Mucosa of rectum (tissue), 2 donors: ENCODE data around the gene HOXD8.

Source experiments
- H3K27ac ChIP-seq, 2 donors: one replicate each; pipeline ENCODE4 v1.7.0; 2013; ENCODE audit warnings: inconsistent platforms in 2 of 2, low read depth in 2 of 2, low read length in 2 of 2
- H3K27me3 ChIP-seq, 2 donors: one replicate each; pipeline ENCODE4 v1.7.0; 2013; ENCODE audit warnings: low read length in 2 of 2; ENCODE audit not compliant: control insufficient read depth in 2 of 2, insufficient read depth in 2 of 2
- H3K36me3 ChIP-seq, 2 donors: one replicate each; pipeline ENCODE4 v1.7.0; 2013; ENCODE audit warnings: low read length in 2 of 2; ENCODE audit not compliant: control insufficient read depth in 2 of 2, insufficient read depth in 2 of 2
- H3K4me1 ChIP-seq, 2 donors: one replicate each; pipeline ENCODE4 v1.7.0; 2013; ENCODE audit warnings: low read length in 2 of 2, mild to moderate bottlenecking in 1 of 2; ENCODE audit not compliant: control insufficient read depth in 2 of 2, insufficient read depth in 2 of 2
- H3K4me3 ChIP-seq, 2 donors: one replicate each; pipeline ENCODE4 v1.7.0; 2013; ENCODE audit warnings: low read length in 2 of 2
- H3K9ac ChIP-seq, 2 donors: one replicate each; pipeline ENCODE4 v1.7.0; 2013; ENCODE audit warnings: low read length in 2 of 2, low read depth in 1 of 2, mild to moderate bottlenecking in 1 of 2
- H3K9me3 ChIP-seq, 2 donors: one replicate each; pipeline ENCODE4 v1.7.0; 2013; ENCODE audit warnings: low read length in 2 of 2; ENCODE audit not compliant: control insufficient read depth in 2 of 2
- donor health status: healthy.
- donor health status: Normal muscosa, but diverticular disease.

Gene HOXD8

DNA sequence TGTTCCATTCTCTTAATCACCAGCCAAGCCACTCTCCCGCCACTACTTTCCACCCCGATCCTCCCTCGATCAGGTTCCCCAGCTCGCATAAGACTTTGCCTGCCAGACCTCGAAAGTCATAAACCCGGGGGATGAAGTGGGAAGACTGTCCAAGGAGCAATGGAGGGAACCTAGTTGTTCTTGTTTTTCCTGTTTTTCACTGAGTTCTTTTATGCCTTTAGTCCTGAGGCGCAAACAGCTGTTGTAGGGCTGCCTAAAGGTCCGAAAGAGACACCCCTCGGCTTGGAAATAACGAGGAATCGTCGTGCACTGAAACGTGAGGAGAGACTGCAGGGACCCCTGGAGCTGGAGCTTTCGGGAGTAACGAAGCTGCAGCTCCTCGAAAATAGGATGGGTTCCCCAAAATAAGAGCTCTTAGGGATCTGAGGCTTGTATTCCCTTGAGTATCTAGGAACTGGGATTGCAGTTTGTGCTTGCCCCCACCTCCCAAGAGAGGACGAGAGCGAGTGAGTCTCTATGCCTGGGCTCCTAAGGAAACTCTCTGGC is 31.6 kb upstream of the HOXD8 start:
- peaks cover 79 to 87% of the 10 kb centered on the region in 2 donors for H3K27me3 ChIP-seq
- H3K27ac ChIP-seq: no peak overlapping the region
- H3K9ac ChIP-seq: no peak overlapping the region
- H3K36me3 ChIP-seq: no peaks in the 10 kb centered on the region
- H3K9me3 ChIP-seq: no peaks in the 10 kb centered on the region
- peaks cover 6 to 21% of the 10 kb centered on the region in 2 donors for H3K4me1 ChIP-seq
- peak overlapping the region; percentile 62 to 71 for H3K4me3 ChIP-seq

DNA sequence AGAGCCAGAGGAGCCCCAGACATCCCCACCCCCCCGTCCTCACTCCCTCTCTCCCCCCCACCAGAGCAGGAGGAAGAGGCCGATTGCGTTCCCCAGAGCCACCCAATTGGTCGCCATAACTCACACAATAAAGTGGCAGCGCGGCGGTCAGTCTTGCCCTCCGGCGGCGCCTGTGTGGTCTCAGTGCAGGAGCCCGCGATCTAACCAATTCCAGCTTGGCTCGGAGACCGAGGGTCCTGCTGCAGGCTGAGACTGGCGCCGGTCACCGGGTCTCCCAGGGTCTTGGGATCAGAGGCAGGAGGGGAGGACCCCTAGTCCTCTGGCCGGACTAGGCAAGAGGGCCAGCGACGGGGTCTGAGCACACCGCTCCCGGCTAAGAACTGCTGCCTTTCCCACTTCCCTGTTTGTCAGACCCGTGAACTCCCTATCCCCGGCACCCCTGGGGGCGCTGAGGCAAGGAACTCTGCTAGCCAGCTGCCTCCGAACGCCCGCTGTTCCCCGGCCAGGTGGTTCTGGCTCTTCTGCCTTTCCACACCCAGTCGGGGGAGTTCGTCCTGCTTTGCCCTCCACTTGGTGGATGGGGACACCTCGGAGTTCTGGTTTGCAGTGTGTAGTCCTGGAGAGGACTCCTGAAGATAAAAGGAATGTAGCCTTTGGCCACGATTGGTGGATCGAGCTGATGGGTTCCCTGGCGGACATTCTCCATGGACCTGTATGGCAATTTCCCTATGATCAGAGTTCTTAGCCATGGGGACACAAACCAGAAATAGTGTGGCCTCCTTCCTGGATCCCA is 30.9 kb upstream of the HOXD8 start:
- Histone ChIP-seq H3K4me1 (peaks cover 2 to 16% of the 10 kb centered on the region in 2 donors), H3K27me3 (peaks cover 81 to 86% of the 10 kb centered on the region in 2 donors), H3K9me3 (no peaks in the 10 kb centered on the region), H3K36me3 (no peaks in the 10 kb centered on the region), H3K27ac (no peak overlapping the region), H3K9ac (no peak overlapping the region), H3K4me3 (no peak overlapping the region)

DNA sequence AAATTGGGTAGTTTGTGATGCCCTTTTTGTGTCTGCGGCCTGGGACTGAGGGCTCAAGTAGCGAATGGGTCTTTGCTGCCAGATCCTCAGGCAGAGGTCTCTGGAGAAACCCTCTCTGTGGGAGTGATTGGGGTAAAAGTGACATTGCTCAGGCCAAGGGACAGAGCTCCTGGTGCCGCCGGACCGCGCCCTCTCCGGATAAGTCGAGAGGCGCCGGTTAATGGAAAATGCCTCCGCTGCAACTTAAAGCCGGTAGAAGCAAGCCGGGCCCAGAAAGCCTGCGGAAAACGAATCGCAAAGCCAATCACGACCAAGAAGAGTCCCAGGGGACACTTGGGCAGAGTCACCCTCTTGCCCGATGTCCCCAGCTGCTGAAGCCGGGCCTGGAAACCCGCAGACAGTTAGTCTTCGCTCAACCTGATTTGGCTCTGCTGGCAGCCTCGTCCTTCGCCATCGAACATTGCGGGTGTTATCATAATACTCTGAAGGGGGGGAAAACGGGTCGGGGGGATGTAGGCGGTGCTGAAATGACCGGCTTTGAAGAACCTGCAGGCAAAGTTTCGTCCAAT is 30.3 kb upstream of the HOXD8 start:
- H3K9ac ChIP-seq: no peak overlapping the region
- no peak overlapping the region for H3K4me3 ChIP-seq
- H3K9me3 ChIP-seq: no peaks in the 10 kb centered on the region
- peaks cover 0 to 16% of the 10 kb centered on the region in 2 donors for H3K4me1 ChIP-seq
- H3K36me3 ChIP-seq: no peaks in the 10 kb centered on the region
- H3K27me3 ChIP-seq: peaks cover 81 to 85% of the 10 kb centered on the region in 2 donors
- no peak overlapping the region for H3K27ac ChIP-seq

DNA sequence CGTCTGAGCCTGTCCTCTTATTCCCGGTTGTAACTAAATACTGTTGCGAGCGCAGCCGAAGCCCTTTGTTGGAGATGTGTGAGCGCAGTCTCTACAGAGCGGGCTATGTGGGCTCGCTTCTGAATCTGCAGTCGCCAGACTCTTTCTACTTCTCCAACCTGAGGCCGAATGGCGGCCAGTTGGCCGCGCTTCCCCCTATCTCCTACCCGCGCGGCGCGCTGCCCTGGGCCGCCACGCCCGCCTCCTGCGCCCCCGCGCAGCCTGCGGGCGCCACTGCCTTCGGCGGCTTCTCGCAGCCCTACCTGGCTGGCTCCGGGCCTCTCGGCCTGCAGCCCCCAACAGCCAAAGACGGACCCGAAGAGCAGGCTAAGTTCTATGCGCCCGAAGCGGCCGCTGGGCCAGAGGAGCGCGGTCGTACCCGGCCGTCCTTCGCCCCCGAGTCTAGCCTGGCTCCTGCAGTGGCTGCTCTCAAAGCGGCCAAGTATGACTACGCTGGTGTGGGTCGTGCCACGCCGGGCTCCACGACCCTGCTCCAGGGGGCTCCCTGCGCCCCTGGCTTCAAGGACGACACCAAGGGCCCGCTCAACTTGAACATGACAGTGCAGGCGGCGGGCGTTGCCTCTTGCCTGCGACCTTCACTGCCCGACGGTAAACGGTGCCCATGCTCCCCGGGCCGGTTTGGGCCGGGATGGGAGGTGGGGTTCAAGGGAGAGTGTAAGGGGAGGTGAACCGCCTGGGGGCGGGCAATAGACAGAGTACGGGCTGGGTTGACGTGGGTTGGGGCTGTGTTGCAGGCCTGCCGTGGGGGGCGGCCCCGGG is 29.6 kb upstream of the HOXD8 start, which contains the start of gene HOXD12:
Gene HOXD12 (plus strand): TSS at position 68 of the 819 bp plus-strand sequence. CDS start 7 bp downstream, at position 75.
- Histone ChIP-seq H3K9me3 (no peaks in the 10 kb centered on the region), H3K27me3 (peaks cover 81 to 84% of the 10 kb centered on the region in 2 donors), H3K4me1 (peaks cover 0 to 16% of the 10 kb centered on the region in 2 donors), H3K36me3 (no peaks in the 10 kb centered on the region), H3K27ac (no peak within 1 kb of the TSS), H3K4me3 (no peak within 1 kb of the TSS), H3K9ac (no peak within 1 kb of the TSS)

DNA sequence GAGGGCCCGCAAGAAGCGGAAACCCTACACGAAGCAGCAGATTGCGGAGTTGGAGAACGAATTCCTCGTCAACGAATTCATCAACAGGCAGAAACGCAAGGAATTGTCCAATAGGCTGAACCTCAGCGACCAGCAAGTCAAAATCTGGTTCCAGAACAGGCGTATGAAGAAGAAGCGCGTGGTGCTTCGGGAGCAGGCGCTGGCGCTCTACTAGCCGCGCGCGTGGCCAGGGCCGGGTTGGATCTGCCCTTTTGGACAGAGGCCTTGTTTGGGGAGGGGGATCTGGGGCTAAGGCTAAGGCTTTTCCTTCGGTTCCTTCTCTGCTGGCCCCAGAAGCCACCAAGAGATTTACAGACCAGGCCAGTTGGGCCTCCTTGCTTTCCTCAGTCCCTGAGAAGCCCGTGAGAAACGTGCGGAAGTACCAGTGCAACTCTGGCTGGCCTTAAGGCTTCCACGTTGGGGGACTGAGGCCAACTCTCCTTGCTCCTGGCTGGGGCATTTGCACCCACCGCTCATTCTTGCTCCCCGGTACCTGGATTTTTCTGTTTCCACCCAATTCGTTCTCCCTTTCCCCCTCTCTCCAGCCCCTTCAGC is 28.9 kb upstream of the HOXD8 start:
- Histone ChIP-seq H3K4me3 (no peak overlapping the region), H3K27ac (no peak overlapping the region), H3K36me3 (no peaks in the 10 kb centered on the region), H3K9me3 (no peaks in the 10 kb centered on the region), H3K4me1 (peaks cover 0 to 16% of the 10 kb centered on the region in 2 donors), H3K27me3 (peaks cover 81 to 84% of the 10 kb centered on the region in 2 donors), H3K9ac (no peak overlapping the region)

DNA sequence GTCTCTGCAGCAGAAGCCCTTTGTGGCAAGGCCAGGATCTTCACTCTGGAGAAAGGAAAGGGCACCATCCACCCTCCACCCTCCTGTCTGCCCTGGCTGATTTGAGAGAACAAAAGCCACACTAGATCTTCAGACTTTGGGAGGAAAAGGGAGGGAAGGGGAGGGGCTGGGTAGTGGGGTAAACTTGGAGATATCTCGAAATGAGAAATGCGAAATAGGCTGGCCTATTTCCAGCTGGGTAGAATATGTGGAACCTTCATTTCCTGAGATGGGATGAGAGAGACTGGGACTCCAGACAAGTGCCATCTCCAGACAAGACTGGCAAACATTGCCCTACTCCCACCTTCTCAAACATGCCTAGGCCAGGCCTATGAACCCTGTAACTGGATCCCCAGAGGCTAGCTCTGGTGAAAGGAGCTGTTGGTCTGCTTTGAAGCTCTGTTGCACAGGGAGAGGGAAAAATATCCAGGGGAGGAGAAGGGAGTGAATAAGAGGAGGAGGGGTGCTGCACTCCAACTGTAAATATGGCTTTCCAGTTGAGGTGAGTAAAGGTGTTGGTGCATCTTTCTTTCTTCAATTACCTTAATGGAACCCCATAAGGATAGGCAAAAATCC is 28.2 kb upstream of the HOXD8 start:
- Histone ChIP-seq H3K4me3 (no peak overlapping the region), H3K9ac (no peak overlapping the region), H3K27ac (no peak overlapping the region), H3K4me1 (peaks cover 0 to 16% of the 10 kb centered on the region in 2 donors), H3K27me3 (peaks cover 83 to 85% of the 10 kb centered on the region in 2 donors), H3K36me3 (no peaks in the 10 kb centered on the region), H3K9me3 (no peaks in the 10 kb centered on the region)

DNA sequence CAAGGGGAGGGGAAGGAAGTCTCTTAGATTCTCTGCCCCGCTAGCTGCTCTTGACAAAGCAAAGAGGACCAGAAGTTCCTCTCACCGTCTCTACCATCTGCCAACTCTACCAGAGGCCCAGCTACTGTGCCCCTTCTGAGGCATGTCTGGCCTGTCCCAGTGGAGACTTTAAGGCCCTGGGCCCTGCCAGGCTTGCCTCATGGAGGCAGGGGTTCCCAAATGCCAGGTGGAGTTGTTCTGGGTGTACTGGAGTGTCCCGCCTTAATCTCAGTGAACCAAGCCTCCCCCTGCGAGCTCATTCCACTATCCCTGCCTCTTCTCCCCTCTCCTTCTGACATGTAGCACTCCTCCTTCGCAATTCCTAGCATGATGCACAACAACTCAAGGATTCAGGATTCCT is 27.7 kb upstream of the HOXD8 start:
- H3K27ac ChIP-seq: no peak overlapping the region
- peaks cover 80 to 81% of the 10 kb centered on the region in 2 donors for H3K27me3 ChIP-seq
- no peaks in the 10 kb centered on the region for H3K9me3 ChIP-seq
- no peak overlapping the region for H3K9ac ChIP-seq
- no peak overlapping the region for H3K4me3 ChIP-seq
- no peaks in the 10 kb centered on the region for H3K36me3 ChIP-seq
- H3K4me1 ChIP-seq: peaks cover 0 to 12% of the 10 kb centered on the region in 2 donors

DNA sequence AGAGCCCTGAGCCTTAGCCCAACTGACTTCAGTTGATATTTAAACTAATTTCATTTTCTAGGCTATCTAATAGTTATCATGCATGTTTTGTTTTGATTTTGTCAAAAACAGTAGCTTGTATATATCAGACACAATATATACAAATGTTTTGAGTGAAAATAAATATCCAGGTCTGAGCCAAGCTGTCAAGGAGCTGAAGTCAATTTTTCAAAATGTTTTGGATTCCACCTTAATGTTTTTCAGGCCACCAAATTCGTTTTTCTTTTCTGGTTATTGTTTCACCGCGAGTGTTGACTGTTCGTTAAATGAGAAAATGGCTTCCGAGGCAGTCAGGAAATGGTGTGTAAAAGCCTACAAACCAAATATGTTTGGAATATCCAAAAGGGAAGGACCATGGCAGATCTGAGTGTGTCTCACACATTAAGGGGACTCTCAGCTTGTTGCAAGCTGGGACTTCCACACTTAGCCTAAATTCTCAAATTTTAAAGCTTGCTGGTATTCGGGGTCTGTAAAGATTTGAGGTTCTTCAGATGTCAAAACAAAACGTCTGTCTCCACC is 27.1 kb upstream of the HOXD8 start:
- Histone ChIP-seq H3K9me3 (no peaks in the 10 kb centered on the region), H3K36me3 (no peaks in the 10 kb centered on the region), H3K4me3 (no peak overlapping the region), H3K27ac (no peak overlapping the region), H3K4me1 (peaks cover 3 to 6% of the 10 kb centered on the region in 2 donors), H3K27me3 (peaks cover 79 to 81% of the 10 kb centered on the region in 2 donors), H3K9ac (no peak overlapping the region)

DNA sequence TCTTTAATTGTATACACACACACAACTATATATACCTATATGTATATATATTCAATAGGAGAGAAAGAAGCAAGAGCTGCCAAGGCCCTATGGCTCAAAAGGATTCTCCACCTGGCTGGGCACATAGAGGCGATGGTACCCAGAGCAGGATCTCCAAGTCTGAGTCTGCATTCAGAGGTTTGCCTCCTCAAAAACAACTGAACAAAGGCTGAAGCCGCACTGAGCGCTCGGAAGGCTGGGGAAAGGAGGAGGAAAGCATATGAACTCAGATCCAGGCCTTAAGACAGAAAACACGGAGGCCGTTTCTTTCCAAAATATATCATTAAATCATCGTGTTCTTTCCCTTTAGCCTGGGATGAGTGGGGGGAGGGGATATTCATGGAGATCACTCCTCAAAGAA is 26.3 kb upstream of the HOXD8 start:
- Histone ChIP-seq H3K36me3 (no peaks in the 10 kb centered on the region), H3K4me1 (peaks cover 0 to 3% of the 10 kb centered on the region in 2 donors), H3K9ac (no peak overlapping the region), H3K9me3 (no peaks in the 10 kb centered on the region), H3K4me3 (no peak overlapping the region), H3K27ac (no peak overlapping the region), H3K27me3 (peaks cover 71 to 75% of the 10 kb centered on the region in 2 donors)
